ENCODE data around the gene BTG2. TPM values are rescaled to one million over a fixed set of nuclear protein-coding genes. Genes with fewer than 3 reads are reported as not detected.

BTG2 gene
- total RNA-seq, 1 experiment from 2014 or later: 2.9 TPM

DNA sequence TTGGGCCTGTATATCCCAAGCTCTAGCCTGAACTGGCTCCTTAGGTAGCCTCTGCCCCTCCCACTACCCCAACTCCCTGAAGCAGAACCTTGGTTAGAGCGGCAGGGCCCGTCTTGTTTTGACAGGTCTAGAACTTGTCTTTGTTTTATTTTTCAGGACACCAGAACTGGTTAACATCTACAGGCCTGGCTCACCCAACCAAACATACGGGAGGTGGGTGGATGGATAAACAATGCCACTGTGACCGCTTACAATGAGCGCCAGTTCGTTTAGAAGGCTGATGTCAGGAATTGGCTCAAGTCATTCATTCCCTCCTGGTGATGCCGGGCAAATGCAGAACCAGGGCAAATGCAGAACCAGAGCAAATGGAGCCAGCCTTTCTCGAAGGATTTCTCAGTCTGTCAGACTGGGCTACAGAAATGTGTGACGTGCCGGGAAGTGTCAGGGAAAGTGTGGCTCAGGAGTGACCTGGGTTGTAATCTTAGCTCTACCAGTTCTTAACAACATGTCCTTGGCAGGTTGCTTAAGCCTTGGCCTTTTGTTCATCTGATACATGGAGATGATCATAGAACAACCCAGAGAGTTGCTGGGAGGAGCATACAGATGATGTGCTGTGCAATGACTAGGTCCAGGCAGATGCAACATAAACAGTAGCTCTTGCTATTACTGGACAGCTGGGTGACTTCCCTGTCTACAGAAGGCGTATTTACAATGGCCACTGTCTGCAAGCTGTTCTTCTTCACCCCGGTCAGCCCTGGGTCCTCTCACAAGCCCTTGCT lies 30.5 kb upstream of the BTG2 start:
- Histone ChIP-seq H2BK5ac (ENCODE audit: insufficient read length, low read length) (no peak overlapping the region), H3K27ac (ENCODE audit: insufficient read length, low read depth, low read length) (no peak overlapping the region), H2BK15ac (ENCODE audit: low read depth, low read length) (no peak overlapping the region), H3K79me1 (ENCODE audit: insufficient read depth, low read depth, low read length, poor library complexity, severe bottlenecking) (no peaks in the 10 kb centered on the region), H3K9ac (ENCODE audit: extremely low read depth, insufficient read length, low read length) (no peak overlapping the region), H3K4me2 (ENCODE audit: insufficient read depth, insufficient read length, low read length) (no peak overlapping the region), H3K18ac (ENCODE audit: insufficient read length, low read depth, low read length) (no peak overlapping the region), H3K9me3 (ENCODE audit: control insufficient read depth, low read depth, low read length) (no peaks in the 10 kb centered on the region), H2BK20ac (ENCODE audit: low read depth, low read length, poor library complexity, severe bottlenecking) (no peak overlapping the region), H2BK120ac (ENCODE audit: low read depth, low read length, poor library complexity, severe bottlenecking) (no peak overlapping the region), H4K20me1 (ENCODE audit: control insufficient read depth, insufficient read depth, insufficient read length) (no peaks in the 10 kb centered on the region), H3K4me1 (ENCODE audit: insufficient read depth, low read length) (no peaks in the 10 kb centered on the region), H3K4ac (ENCODE audit: low read depth, low read length) (no peak overlapping the region), H3K23ac (ENCODE audit: insufficient read length, low read depth, low read length) (no peak overlapping the region), H3K27me3 (ENCODE audit: insufficient read depth, low read length) (peaks cover 5% of the 10 kb centered on the region; the same call in 1 of the 2 replicates), H3K56ac (ENCODE audit: insufficient read length, low read depth, low read length) (no peak overlapping the region), H2BK12ac (ENCODE audit: insufficient read length, low read depth, low read length) (no peak overlapping the region), H3K23me2 (ENCODE audit: insufficient read length, low read depth, low read length, poor library complexity, severe bottlenecking) (peaks cover 3% of the 10 kb centered on the region), H3K79me2 (ENCODE audit: insufficient read depth, low read length) (no peaks in the 10 kb centered on the region), H2AK5ac (ENCODE audit: insufficient read length, low read length) (no peak overlapping the region), H4K5ac (ENCODE audit: insufficient read length, low read depth, low read length) (no peak overlapping the region), H4K8ac (replicated peaks; ENCODE audit: insufficient read length, low read depth, low read length) (no peak overlapping the region), H3K14ac (ENCODE audit: insufficient read depth, low read length) (no peak overlapping the region), H4K91ac (ENCODE audit: insufficient read length, low read depth, low read length) (no peak overlapping the region), H2AFZ (ENCODE audit: low read length) (no peak overlapping the region), H3T11ph (ENCODE audit: low read length) (no peak overlapping the region)
- WGBS (ENCODE audit: extremely low coverage, insufficient read length, low lambda C conversion rate): no CpG with 5 or more reads among the region's 12 CpGs
- Mint-ChIP-seq H3K36me3 (ENCODE audit: insufficient read depth in 1 of 3, low read depth in 3 of 3) (no peaks in the 10 kb centered on the region), H3K4me1 (peaks cover 15 to 28% of the 10 kb centered on the region in 2 experiments), H3K27me3 (ENCODE audit: low read depth) (peaks cover 77% of the 10 kb centered on the region), H3K9me3 (no peaks in the 10 kb centered on the region; a peak in 1 of 5 replicates), H3K4me3 (no peak overlapping the region), H3K27ac (no peak overlapping the region)
- TF ChIP-seq, protein P1, sequence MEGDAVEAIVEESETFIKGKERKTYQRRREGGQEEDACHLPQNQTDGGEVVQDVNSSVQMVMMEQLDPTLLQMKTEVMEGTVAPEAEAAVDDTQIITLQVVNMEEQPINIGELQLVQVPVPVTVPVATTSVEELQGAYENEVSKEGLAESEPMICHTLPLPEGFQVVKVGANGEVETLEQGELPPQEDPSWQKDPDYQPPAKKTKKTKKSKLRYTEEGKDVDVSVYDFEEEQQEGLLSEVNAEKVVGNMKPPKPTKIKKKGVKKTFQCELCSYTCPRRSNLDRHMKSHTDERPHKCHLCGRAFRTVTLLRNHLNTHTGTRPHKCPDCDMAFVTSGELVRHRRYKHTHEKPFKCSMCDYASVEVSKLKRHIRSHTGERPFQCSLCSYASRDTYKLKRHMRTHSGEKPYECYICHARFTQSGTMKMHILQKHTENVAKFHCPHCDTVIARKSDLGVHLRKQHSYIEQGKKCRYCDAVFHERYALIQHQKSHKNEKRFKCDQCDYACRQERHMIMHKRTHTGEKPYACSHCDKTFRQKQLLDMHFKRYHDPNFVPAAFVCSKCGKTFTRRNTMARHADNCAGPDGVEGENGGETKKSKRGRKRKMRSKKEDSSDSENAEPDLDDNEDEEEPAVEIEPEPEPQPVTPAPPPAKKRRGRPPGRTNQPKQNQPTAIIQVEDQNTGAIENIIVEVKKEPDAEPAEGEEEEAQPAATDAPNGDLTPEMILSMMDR (conservative IDR thresholded peaks at IDR 0.05): no peak
- DNase-seq: no peak
